H1 (cell line): Measurements from ENCODE around the gene ZFYVE27. TPM values are rescaled to one million over a fixed set of nuclear protein-coding genes. Genes with fewer than 3 reads are reported as not detected.

Experiments used
- CTCF ChIA-PET: fragments of 300-600 bp; sonication (Branson Sonifier 250); formaldehyde crosslinking; loops from one replicate; lab custom pipeline; 2021; ENCODE audit not compliant: partially characterized antibody; lab: Charles Lee
- POLR2A ChIA-PET: fragments of 300-600 bp; sonication (Branson Sonifier 250); formaldehyde crosslinking; loops from one replicate; lab custom pipeline; 2021; ENCODE audit warnings: inconsistent platforms; ENCODE audit not compliant: partially characterized antibody; lab: Charles Lee
- DNase-seq, 2 experiments: peaks; one replicate each; pipeline versions ENCODE4 v3.0.0 to v3.0.0-alpha.2; 2010 to 2022; ENCODE audit warnings: low spot score in 2 of 2, low read depth in 1 of 2, mixed read lengths in 1 of 2
- FAIRE-seq: peaks from 2 replicates; lab custom pipeline; 2011; peaks lifted over from hg19 to GRCh38; lab: Jason Lieb, UNC
- H2AFZ ChIP-seq: 2 replicates; pipeline ENCODE4 v1.8.1; 2012; ENCODE audit warnings: low read length, inconsistent platforms
- H2AK5ac ChIP-seq: 2 replicates; pipeline ENCODE4 v1.6.1; 2013; ENCODE audit warnings: low read depth, low read length
- H2BK120ac ChIP-seq: replicated peaks from 2 replicates; pipeline ENCODE3; 2013; ENCODE audit warnings: low read depth, low read length, inconsistent platforms
- H2BK12ac ChIP-seq: 2 replicates; pipeline ENCODE4 v1.6.1; 2013; ENCODE audit warnings: low read depth, low read length
- H2BK15ac ChIP-seq: 2 replicates; pipeline ENCODE4 v1.6.1; 2013; ENCODE audit warnings: low read length
- H2BK20ac ChIP-seq: 2 replicates; pipeline ENCODE4 v1.6.1; 2013; ENCODE audit warnings: low read length
- H2BK5ac ChIP-seq: 2 replicates; pipeline ENCODE4 v1.6.1; 2013; ENCODE audit warnings: low read depth, low read length
- H3K14ac ChIP-seq: 2 replicates; pipeline ENCODE4 v1.6.1; 2013; ENCODE audit warnings: inconsistent platforms; ENCODE audit not compliant: insufficient read length
- H3K18ac ChIP-seq: 2 replicates; pipeline ENCODE4 v1.6.1; 2013; ENCODE audit warnings: low read length; ENCODE audit errors: extremely low read depth
- H3K23ac ChIP-seq: 2 replicates; pipeline ENCODE4 v1.6.1; 2013; ENCODE audit warnings: inconsistent platforms; ENCODE audit not compliant: insufficient read length
- H3K23me2 ChIP-seq: 2 replicates; pipeline ENCODE4 v1.6.1; 2013; ENCODE audit warnings: low read depth, low read length
- H3K27ac ChIP-seq: 2 replicates; pipeline ENCODE4 v1.6.1; 2011; ENCODE audit warnings: low read depth, low read length, inconsistent platforms
- H3K27me3 ChIP-seq, 4 experiments: replicated peaks in 1 of 4; 1 replicate in 1 of 4; 2 replicates in 3 of 4; pipeline versions ENCODE4 v1.6.1 to v1.8.1; 2011 to 2013; ENCODE audit warnings: low read length in 3 of 4, mild to moderate bottlenecking in 3 of 4, inconsistent platforms in 2 of 4, mixed read lengths in 2 of 4, moderate library complexity in 1 of 4; ENCODE audit not compliant: control insufficient read depth in 3 of 4, insufficient read depth in 3 of 4; ENCODE audit errors: extremely low read depth in 1 of 4
- H3K36me3 ChIP-seq, 4 experiments: 2 replicates each; pipeline versions ENCODE4 v1.6.1 to v1.8.1; 2011 to 2013; ENCODE audit warnings: mild to moderate bottlenecking in 4 of 4, low read length in 3 of 4, moderate library complexity in 2 of 4, control low read depth in 1 of 4, inconsistent platforms in 1 of 4; ENCODE audit not compliant: insufficient read depth in 4 of 4, control insufficient read depth in 2 of 4
- H3K4ac ChIP-seq: replicated peaks from 2 replicates; pipeline ENCODE3; 2013; ENCODE audit warnings: low read length, low read depth, mixed read lengths, inconsistent platforms; ENCODE audit not compliant: insufficient read length
- H3K4me1 ChIP-seq, 4 experiments: replicated peaks in 1 of 4; 1 replicate in 1 of 4; 2 replicates in 3 of 4; pipeline versions ENCODE4 v1.6.1 to v1.8.1; 2011 to 2013; ENCODE audit warnings: low read length in 3 of 4, inconsistent platforms in 2 of 4, mixed read lengths in 1 of 4; ENCODE audit not compliant: insufficient read depth in 4 of 4, control insufficient read depth in 3 of 4
- H3K4me2 ChIP-seq, 2 experiments: 2 replicates each; pipeline versions ENCODE4 v1.6.1 to v1.8.1; 2011 to 2013; ENCODE audit warnings: low read depth in 2 of 2, low read length in 2 of 2, control low read depth in 1 of 2, inconsistent platforms in 1 of 2, mild to moderate bottlenecking in 1 of 2; ENCODE audit not compliant: insufficient read depth in 1 of 2
- H3K4me3 ChIP-seq, 4 experiments: fragments of 200-600, 300-600 bp in 1 of 4; sonication (generic), shearing (Covaris generic), sonication (Bioruptor Twin) in 1 of 4; 2 replicates each; pipeline versions ENCODE4 v1.5.1 to v1.8.1; 2011 to 2016; ENCODE audit warnings: low read length in 4 of 4, low read depth in 3 of 4, control low read depth in 2 of 4, inconsistent platforms in 2 of 4, mild to moderate bottlenecking in 2 of 4, mixed read lengths in 1 of 4, moderate library complexity in 1 of 4; ENCODE audit not compliant: insufficient read depth in 2 of 4; ENCODE audit errors: extremely low read depth in 1 of 4
- H3K56ac ChIP-seq: replicated peaks from 2 replicates; pipeline ENCODE3; 2013; ENCODE audit warnings: low read depth, mild to moderate bottlenecking, mixed read lengths, low read length, inconsistent platforms; ENCODE audit not compliant: insufficient read length
- H3K79me1 ChIP-seq: 2 replicates; pipeline ENCODE4 v1.6.1; 2013; ENCODE audit warnings: low read depth, low read length, control low read depth
- H3K79me2 ChIP-seq, 2 experiments: 2 replicates each; pipeline versions ENCODE4 v1.6.1 to v1.8.1; 2012 to 2013; ENCODE audit warnings: low read length in 2 of 2, mild to moderate bottlenecking in 2 of 2, inconsistent platforms in 1 of 2; ENCODE audit not compliant: insufficient read depth in 2 of 2, control insufficient read depth in 1 of 2
- H3K9ac ChIP-seq, 4 experiments: replicated peaks in 1 of 4; 1 replicate in 1 of 4; 2 replicates in 3 of 4; pipeline versions ENCODE4 v1.6.1 to v1.8.1; 2011 to 2013; ENCODE audit warnings: low read depth in 3 of 4, low read length in 3 of 4, control low read depth in 2 of 4, mild to moderate bottlenecking in 2 of 4, moderate library complexity in 2 of 4, inconsistent platforms in 1 of 4; ENCODE audit errors: extremely low read depth in 1 of 4
- H3K9me3 ChIP-seq, 2 experiments: 2 replicates each; pipeline versions ENCODE4 v1.6.1 to v1.8.1; 2012 to 2013; ENCODE audit warnings: mild to moderate bottlenecking in 2 of 2, moderate library complexity in 2 of 2, control low read depth in 1 of 2, inconsistent platforms in 1 of 2, low read depth in 1 of 2, low read length in 1 of 2, mixed read lengths in 1 of 2; ENCODE audit not compliant: insufficient read depth in 2 of 2
- H4K20me1 ChIP-seq, 2 experiments: replicated peaks in 1 of 2; 2 replicates each; pipeline versions ENCODE3 to v1.8.1; 2011 to 2013; ENCODE audit warnings: inconsistent platforms in 2 of 2, low read length in 2 of 2, mild to moderate bottlenecking in 1 of 2; ENCODE audit not compliant: insufficient read depth in 2 of 2, control insufficient read depth in 1 of 2
- H4K5ac ChIP-seq: 2 replicates; pipeline ENCODE4 v1.6.1; 2013; ENCODE audit warnings: low read length, low read depth, mixed read lengths, inconsistent platforms; ENCODE audit not compliant: insufficient read length
- H4K8ac ChIP-seq: 2 replicates; pipeline ENCODE4 v1.8.0; 2013; ENCODE audit warnings: mild to moderate bottlenecking, moderate library complexity, low read length, inconsistent platforms; ENCODE audit not compliant: insufficient read depth; ENCODE audit errors: extremely low read depth
- H4K91ac ChIP-seq: replicated peaks from 2 replicates; pipeline ENCODE3; 2013; ENCODE audit warnings: low read length, mixed read lengths, inconsistent platforms; ENCODE audit not compliant: insufficient read length
- CBX8 ChIP-seq: fragments of 300-800, 300-1000 bp; sonication (generic); IDR thresholded peaks from 2 replicates; pipeline ENCODE4 v1.7.1; 2016; ENCODE audit warnings: low read depth, low read length, borderline replicate concordance
- CEBPB ChIP-seq: IDR thresholded peaks from 2 replicates; pipeline ENCODE4 v1.6.1; 2012; ENCODE audit warnings: low read depth, low read length
- CHD1 ChIP-seq: IDR thresholded peaks from 2 replicates; pipeline ENCODE4 v1.6.1; 2012; ENCODE audit warnings: low read depth, low read length, improper control_type of control experiment
- CHD2 ChIP-seq: IDR thresholded peaks from 2 replicates; pipeline ENCODE4 v1.6.1; 2012; ENCODE audit warnings: low read length, improper control_type of control experiment
- KDM1A ChIP-seq: fragments of 200-600, 300-600 bp; sonication (generic); IDR thresholded peaks from 2 replicates; pipeline ENCODE4 v1.7.1; 2016; ENCODE audit warnings: mild to moderate bottlenecking, low read length, borderline replicate concordance
- KDM4A ChIP-seq: IDR thresholded peaks from one replicate; pipeline ENCODE4 v1.7.1; 2012; ENCODE audit warnings: low read depth, mild to moderate bottlenecking, moderate library complexity, low read length, inconsistent platforms; ENCODE audit not compliant: severe bottlenecking
- POU5F1 ChIP-seq: IDR thresholded peaks from 2 replicates; pipeline ENCODE4 v1.6.1; 2011; ENCODE audit warnings: low read depth, mild to moderate bottlenecking, low read length, moderate library complexity
- RXRA ChIP-seq: IDR thresholded peaks from 2 replicates; pipeline ENCODE4 v1.6.1; 2011; ENCODE audit warnings: low read depth, mild to moderate bottlenecking, low read length, moderate library complexity; ENCODE audit not compliant: insufficient read depth
- WGBS, 2 experiments: shearing (Covaris generic) in 1 of 2; methylation state at CpG; one replicate each; pipeline versions ENCODE4 v1.1.6 to v1.1.7; 2013 to 2015; ENCODE audit warnings: low lambda C conversion rate in 2 of 2, mixed read lengths in 2 of 2, inconsistent platforms in 1 of 2, low coverage in 1 of 2, missing lambda C conversion rate in 1 of 2; ENCODE audit not compliant: insufficient replicate concordance in 2 of 2, insufficient coverage in 1 of 2, insufficient read length in 1 of 2; ENCODE audit errors: extremely low coverage in 1 of 2, missing lambda C conversion rate in 1 of 2; 5-methylcytosine and 5-hydroxymethylcytosine counted together
- polyA plus RNA-seq, 7 experiments: library from polyadenylated mRNA; depleted of rRNA in 3 of 7; stranded (reverse) in 5 of 7; unstranded in 2 of 7; fragments of >200 nt in 5 of 7; fragments of 200-250 nt in 2 of 7; gene quantifications; 1 replicate in 5 of 7; 2 replicates in 1 of 7; 4 replicates in 1 of 7; pipeline versions ENCODE4 v1.2.1 to v1.2.3, GENCODE V29; 2011 to 2013; ENCODE audit warnings: missing spikeins in 2 of 7, mixed read lengths in 2 of 7
- total RNA-seq: library from RNA; stranded (reverse); fragmentation: NEBNext Ultra II Directional; extraction: Animal tissue kit (Norgen Biotek cat#: 25700); gene quantifications from 2 replicates; pipeline ENCODE4 v1.2.1, GENCODE V29; 2021

The ZFYVE27 gene
- total and polyA plus RNA-seq, 2 of the 8 experiments (the other 6 are each of a cell fraction or from before 2014, with no cell fraction given): 16.6 to 19.8 TPM

GRCh38 chr10:97778452-97779302 is 41.7 kb downstream of the ZFYVE27 start:
- CTCF ChIA-PET: interaction anchor here (1.0 to 8.8 kb wide), 4 partner anchors 14 to 94 kb away, joined by 3 to 98 read pairs (median 17); no protein-coding TSS in a partner anchor
- Histone ChIP-seq H3K4me3 (no peak overlapping the region), H2BK15ac (no peak overlapping the region), H3K9me3 (no peaks in the 10 kb centered on the region), H4K8ac (peak overlapping the region; percentile 59; the same call in 1 of the 2 replicates), H4K5ac (no peak overlapping the region), H2BK12ac (no peak overlapping the region), H3K36me3 (no peaks in the 10 kb centered on the region), H2BK20ac (peak overlapping the region; percentile 29; the same call in 1 of the 2 replicates), H2AFZ (no peak overlapping the region), H3K56ac (no peak overlapping the region), H3K4me2 (no peak overlapping the region), H4K20me1 (no peaks in the 10 kb centered on the region), H3K18ac (no peak overlapping the region), H3K23ac (no peak overlapping the region), H2AK5ac (no peak overlapping the region), H4K91ac (no peak overlapping the region), H3K79me1 (no peaks in the 10 kb centered on the region), H3K4ac (no peak overlapping the region), H3K4me1 (peaks cover 0 to 14% (median 5%) of the 10 kb centered on the region in 4 experiments; a peak in 6 of 7 replicates), H3K23me2 (no peaks in the 10 kb centered on the region), H2BK5ac (no peak overlapping the region; the same call in 1 of the 2 replicates), H3K27ac (no peak overlapping the region), H3K14ac (no peak overlapping the region), H2BK120ac (no peak overlapping the region), H3K27me3 (peaks cover 0 to 1% (median under 1%) of the 10 kb centered on the region in 4 experiments; a peak in 3 of 7 replicates), H3K9ac (no peak overlapping the region), H3K79me2 (no peaks in the 10 kb centered on the region)
- no peak for FAIRE-seq
- 75% methylated on average over 11 of the region's 11 CpGs; no CpG with 5 or more reads in 1 of the 2 experiments for WGBS, 2 experiments
- peak in 1 of 2 experiments; percentile 58 for DNase-seq
- POLR2A ChIA-PET: interaction anchor here (0.9 to 1.8 kb wide), 2 partner anchors 13 to 42 kb away, joined by 3 to 6 read pairs; partner anchors contain the start of gene ZFYVE27
- no peak for TF ChIP-seq CHD2
- TF ChIP-seq POU5F1: no peak
- TF ChIP-seq CBX8: no peak
- TF ChIP-seq CEBPB: no peak
- TF ChIP-seq KDM1A: no peak
- no peak for TF ChIP-seq CHD1
- TF ChIP-seq RXRA: no peak
- TF ChIP-seq KDM4A: no peak
